B cell (primary cell): ENCODE data around the gene PLVAP. TPM values are rescaled to one million over a fixed set of nuclear protein-coding genes. Genes with fewer than 3 reads are reported as not detected.

Experiments used
- ATAC-seq: fragments of 200-7000 bp; cut with Tn5 transposase; one replicate; pipeline ENCODE4 v1.10.0; 2021; ENCODE audit warnings: low read depth, mild to moderate bottlenecking, moderate number of reproducible peaks, moderate library complexity
- CTCF ChIA-PET: fragments of 350-600 bp; sonication (Branson Sonifier 250); formaldehyde crosslinking; loops from one replicate; lab custom pipeline; 2021; ENCODE audit warnings: antibody characterized with exemption, inconsistent platforms; lab: Charles Lee
- POLR2A ChIA-PET: fragments of 350-600 bp; sonication (Branson Sonifier 250); formaldehyde crosslinking; loops from one replicate; lab custom pipeline; 2021; ENCODE audit warnings: antibody characterized with exemption; lab: Charles Lee
- DNase-seq: peaks from one replicate; pipeline ENCODE4 v3.0.0; 2013
- H2AFZ ChIP-seq: 2 replicates; pipeline ENCODE4 v1.6.1; 2012; ENCODE audit warnings: mild to moderate bottlenecking, low read depth, low read length; ENCODE audit not compliant: insufficient read depth, poor library complexity, severe bottlenecking
- H3K27ac ChIP-seq, 2 donors: 1 replicate in 1 of 2; 2 replicates in 1 of 2; pipeline ENCODE4 v1.5.1; 2012 to 2013; ENCODE audit warnings: low read length in 2 of 2, mild to moderate bottlenecking in 2 of 2, moderate library complexity in 1 of 2
- H3K27me3 ChIP-seq, 4 experiments: fragments of 200-600 bp in 1 of 4; sonication (generic) in 1 of 4; replicated peaks in 1 of 4; 1 replicate in 2 of 4; 2 replicates in 2 of 4; pipeline versions ENCODE4 v1.6.1 to v1.7.0; 2013 to 2016; ENCODE audit warnings: low read length in 3 of 4, mild to moderate bottlenecking in 2 of 4, mixed read lengths in 1 of 4, moderate library complexity in 1 of 4; ENCODE audit not compliant: insufficient read depth in 4 of 4, control insufficient read depth in 3 of 4; ENCODE audit errors: control extremely low read depth in 1 of 4
- H3K36me3 ChIP-seq, 2 experiments: replicated peaks in 1 of 2; 1 replicate in 1 of 2; 2 replicates in 1 of 2; pipeline versions ENCODE4 v1.6.1 to v1.7.1; 2013; ENCODE audit warnings: low read length in 1 of 2; ENCODE audit not compliant: insufficient read depth in 2 of 2, control insufficient read depth in 1 of 2; ENCODE audit errors: control extremely low read depth in 1 of 2, extremely low read depth in 1 of 2
- H3K4me1 ChIP-seq, 2 donors: fragments of 200-600 bp in 1 of 2; sonication (generic) in 1 of 2; 1 replicate in 1 of 2; 2 replicates in 1 of 2; pipeline versions ENCODE4 v1.5.1 to v1.6.1; 2013 to 2017; ENCODE audit warnings: low read length in 2 of 2; ENCODE audit not compliant: control insufficient read depth in 2 of 2, insufficient read depth in 2 of 2
- H3K4me2 ChIP-seq: replicated peaks from 2 replicates; pipeline ENCODE3; 2012; ENCODE audit warnings: mild to moderate bottlenecking, low read depth, low read length; ENCODE audit not compliant: poor library complexity, severe bottlenecking
- H3K4me3 ChIP-seq, 5 experiments: fragments of 200-600 bp in 1 of 5; sonication (generic) in 1 of 5; 1 replicate in 3 of 5; 2 replicates in 2 of 5; pipeline versions ENCODE4 v1.5.1 to v1.7.0; 2011 to 2016; ENCODE audit warnings: low read length in 4 of 5, mild to moderate bottlenecking in 4 of 5, low read depth in 2 of 5, control low read depth in 1 of 5, moderate library complexity in 1 of 5; ENCODE audit not compliant: insufficient read depth in 1 of 5; ENCODE audit errors: control extremely low read depth in 1 of 5, extremely low read depth in 1 of 5
- H3K79me2 ChIP-seq: fragments of 200-600 bp; sonication (generic); one replicate; pipeline ENCODE4 v1.6.0; 2016; ENCODE audit warnings: low read length; ENCODE audit not compliant: control insufficient read depth, insufficient read depth
- H3K9ac ChIP-seq: fragments of 200-600 bp; sonication (generic); 2 replicates; pipeline ENCODE4 v1.6.1; 2017; ENCODE audit warnings: mild to moderate bottlenecking, low read length, moderate library complexity
- H3K9me3 ChIP-seq, 3 donors: one replicate each; pipeline versions ENCODE4 v1.6.1 to v1.7.1; 2013; ENCODE audit warnings: low read length in 2 of 3; ENCODE audit not compliant: control insufficient read depth in 2 of 3, insufficient read depth in 1 of 3; ENCODE audit errors: control extremely low read depth in 1 of 3
- H4K20me1 ChIP-seq: 2 replicates; pipeline ENCODE4 v1.6.0; 2012; ENCODE audit warnings: mild to moderate bottlenecking, low read length; ENCODE audit not compliant: insufficient read depth, control insufficient read depth, poor library complexity, severe bottlenecking
- H3K27ac Mint-ChIP-seq: one replicate; pipeline ENCODE4 v1.8.0; 2021; ENCODE audit warnings: mixed read lengths
- H3K27me3 Mint-ChIP-seq: one replicate; pipeline ENCODE4 v1.8.0; 2021; ENCODE audit warnings: mixed read lengths
- H3K4me1 Mint-ChIP-seq: one replicate; pipeline ENCODE4 v1.8.0; 2021; ENCODE audit warnings: mixed read lengths
- H3K4me3 Mint-ChIP-seq: one replicate; pipeline ENCODE4 v1.8.0; 2021; ENCODE audit warnings: mixed read lengths
- H3K9me3 Mint-ChIP-seq: one replicate; pipeline ENCODE4 v1.8.0; 2022; ENCODE audit warnings: mixed read lengths; ENCODE audit not compliant: insufficient read depth
- CTCF ChIP-seq: fragments of 200-600 bp; IDR thresholded peaks from one replicate; pipeline ENCODE4 v1.8.0; 2022; ENCODE audit warnings: antibody characterized with exemption, mild to moderate bottlenecking
- EZH2 ChIP-seq: IDR thresholded peaks from 2 replicates; pipeline ENCODE4 v1.6.1; 2012; ENCODE audit warnings: borderline replicate concordance, low read depth, mild to moderate bottlenecking, moderate library complexity, low read length; ENCODE audit not compliant: insufficient read depth, poor library complexity, severe bottlenecking
- WGBS: methylation state at CpG from one replicate; pipeline ENCODE4 v1.1.5; 2013; ENCODE audit warnings: missing lambda C conversion rate; ENCODE audit not compliant: insufficient coverage; 5-methylcytosine and 5-hydroxymethylcytosine counted together
- intact Hi-C: fragments of 100-400 bp; cut with micrococcal nuclease; formaldehyde crosslinking; loops from one replicate; pipeline ENCODE4 v1.10.0; 2022
- polyA plus RNA-seq: library from polyadenylated mRNA; depleted of rRNA; stranded (reverse); fragments of >200 nt; gene quantifications from 2 replicates; pipeline ENCODE4 v1.2.3, GENCODE V29; 2012
- total RNA-seq, 2 donors: library from RNA; stranded (reverse); fragments of 120-200 nt in 1 of 2; gene quantifications; 1 replicate in 1 of 2; 2 replicates in 1 of 2; pipeline versions ENCODE4 v1.2.3 to v1.2.4, GENCODE V29; 2013 to 2022

The PLVAP gene
- total and polyA plus RNA-seq, 2 donors (not counting 1 experiment from before 2014, with no cell fraction given), result 0.06 TPM; not detected in 1

- Histone ChIP-seq H4K20me1 (peaks cover 24% of the 10 kb centered on the region), H3K27me3 (no peaks in the 10 kb centered on the region), H3K4me2 (peak overlapping the region; percentile 98), H3K27ac (no peak overlapping the region), H3K9me3 (no peaks in the 10 kb centered on the region), H3K9ac (no peak overlapping the region), H3K36me3 (peaks cover 0 to 14% of the 10 kb centered on the region in 2 experiments), H3K4me3 (no peak overlapping the region), H3K4me1 (peaks cover 26 to 45% of the 10 kb centered on the region in 2 donors), H3K79me2 (peaks cover 38% of the 10 kb centered on the region), H2AFZ (no peak overlapping the region)
- peak; percentile 38 for DNase-seq
- Mint-ChIP-seq H3K27me3 (no peaks in the 10 kb centered on the region), H3K9me3 (no peaks in the 10 kb centered on the region), H3K27ac (peak overlapping the region; percentile 26), H3K4me1 (peaks cover 42% of the 10 kb centered on the region), H3K4me3 (peak overlapping the region; percentile 85)
- no peak for TF ChIP-seq EZH2
- no peak for TF ChIP-seq CTCF
- ChIA-PET POLR2A (interaction anchor here (0.7 to 0.9 kb wide), 2 partner anchors 17 to 316 kb away, joined by 4 to 7 read pairs; partner anchors contain the start of genes MAP1S and MVB12A), CTCF (interaction anchor here (0.7 to 1.3 kb wide), 3 partner anchors 12 to 593 kb away, joined by 3 to 4 read pairs (median 4); no protein-coding TSS in a partner anchor)
- WGBS, result 79% methylated on average over 21 of the region's 36 CpGs
- intact Hi-C loops, result loop anchor here (10.0 kb wide), 1 partner anchor 152 kb away; the partner anchor contains the start of gene COLGALT1
- ATAC-seq, result peak; percentile 15
These were observed 26.1 kb upstream of the PLVAP start for GRCh38 chr19:17402982-17403855.
